ENCODE data around the gene GPR157. TPM values are rescaled to one million over a fixed set of nuclear protein-coding genes. Genes with fewer than 3 reads are reported as not detected.

Gene GPR157
- total RNA-seq, 1 donor from 2014 or later = 1.7 TPM

DNA sequence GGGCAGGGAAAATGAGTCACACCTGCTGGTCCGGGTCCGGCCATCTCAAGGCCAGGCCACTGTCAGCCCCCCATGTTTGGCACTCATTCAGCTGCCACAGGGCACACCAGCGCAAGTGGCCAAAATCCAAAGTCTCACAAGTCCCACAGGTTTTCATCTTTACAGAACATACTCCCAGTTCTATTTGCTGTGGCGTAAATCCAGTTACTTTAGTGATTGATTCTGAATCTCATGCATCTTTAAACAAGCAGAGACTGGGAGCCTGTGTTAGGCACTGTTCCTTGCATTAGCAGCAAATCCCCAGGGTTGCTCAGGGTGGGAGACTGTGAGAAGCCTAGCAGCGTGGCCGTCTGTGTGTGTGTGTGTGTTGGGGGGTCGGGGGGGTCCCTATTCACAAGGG, 58.4 kb downstream of the GPR157 start:
- TF ChIP-seq, protein P1, sequence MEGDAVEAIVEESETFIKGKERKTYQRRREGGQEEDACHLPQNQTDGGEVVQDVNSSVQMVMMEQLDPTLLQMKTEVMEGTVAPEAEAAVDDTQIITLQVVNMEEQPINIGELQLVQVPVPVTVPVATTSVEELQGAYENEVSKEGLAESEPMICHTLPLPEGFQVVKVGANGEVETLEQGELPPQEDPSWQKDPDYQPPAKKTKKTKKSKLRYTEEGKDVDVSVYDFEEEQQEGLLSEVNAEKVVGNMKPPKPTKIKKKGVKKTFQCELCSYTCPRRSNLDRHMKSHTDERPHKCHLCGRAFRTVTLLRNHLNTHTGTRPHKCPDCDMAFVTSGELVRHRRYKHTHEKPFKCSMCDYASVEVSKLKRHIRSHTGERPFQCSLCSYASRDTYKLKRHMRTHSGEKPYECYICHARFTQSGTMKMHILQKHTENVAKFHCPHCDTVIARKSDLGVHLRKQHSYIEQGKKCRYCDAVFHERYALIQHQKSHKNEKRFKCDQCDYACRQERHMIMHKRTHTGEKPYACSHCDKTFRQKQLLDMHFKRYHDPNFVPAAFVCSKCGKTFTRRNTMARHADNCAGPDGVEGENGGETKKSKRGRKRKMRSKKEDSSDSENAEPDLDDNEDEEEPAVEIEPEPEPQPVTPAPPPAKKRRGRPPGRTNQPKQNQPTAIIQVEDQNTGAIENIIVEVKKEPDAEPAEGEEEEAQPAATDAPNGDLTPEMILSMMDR (conservative IDR thresholded peaks at IDR 0.05; ENCODE audit: low read depth, low read length) = no peak
- no peak for DNase-seq (ENCODE audit: low read depth)
- H3K4me3 ChIP-seq (ENCODE audit: low read depth, low read length) = no peak overlapping the region

DNA sequence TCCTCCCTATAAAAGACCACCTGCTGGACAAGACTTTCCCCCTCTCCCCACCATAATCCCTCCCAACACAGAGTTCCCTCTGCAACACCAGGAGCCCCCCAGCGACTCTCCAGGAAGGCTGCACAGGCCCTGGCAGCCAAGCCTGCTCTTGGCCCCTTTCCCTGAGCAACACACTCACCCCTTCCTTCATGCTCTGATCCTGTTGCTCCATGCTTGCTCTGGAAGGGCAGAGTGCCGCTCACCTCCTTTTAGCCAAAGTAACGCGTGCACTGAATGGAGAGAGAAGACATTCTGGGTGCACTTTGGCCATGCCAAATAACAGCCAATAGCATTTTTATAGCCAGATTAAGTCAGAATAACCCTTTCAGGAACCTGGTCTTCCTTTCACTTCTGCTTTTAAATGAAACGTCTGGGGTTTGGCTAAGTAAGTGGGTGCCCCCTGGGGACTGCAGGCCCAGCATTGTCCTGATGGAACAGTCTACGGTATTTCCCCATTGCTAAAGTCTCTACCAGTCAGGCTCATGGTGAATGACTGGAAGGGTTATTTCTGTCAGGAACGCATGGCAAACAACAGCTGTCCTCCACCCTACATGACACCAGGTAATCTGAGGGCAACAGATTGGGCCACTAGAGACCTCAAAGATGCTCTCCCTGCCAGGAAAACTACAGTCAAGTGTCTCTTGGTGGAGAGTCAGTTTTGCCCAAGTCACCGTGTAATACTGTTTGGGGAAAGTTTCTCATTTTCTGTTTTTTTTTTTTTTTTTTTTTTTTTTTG, 59.4 kb downstream of the GPR157 start, which contains the start of gene SLC2A5:
Gene SLC2A5 (minus strand): TSS at position 310 of the 775 bp plus-strand sequence. CDS start 99 bp downstream, at position 211.
- TF ChIP-seq, protein P1 (conservative IDR thresholded peaks at IDR 0.05; ENCODE audit: low read depth, low read length) = no peak
- peak within 1 kb of the TSS; percentile 14 for H3K4me3 ChIP-seq (ENCODE audit: low read depth, low read length)
- no peak for DNase-seq (ENCODE audit: low read depth)

DNA sequence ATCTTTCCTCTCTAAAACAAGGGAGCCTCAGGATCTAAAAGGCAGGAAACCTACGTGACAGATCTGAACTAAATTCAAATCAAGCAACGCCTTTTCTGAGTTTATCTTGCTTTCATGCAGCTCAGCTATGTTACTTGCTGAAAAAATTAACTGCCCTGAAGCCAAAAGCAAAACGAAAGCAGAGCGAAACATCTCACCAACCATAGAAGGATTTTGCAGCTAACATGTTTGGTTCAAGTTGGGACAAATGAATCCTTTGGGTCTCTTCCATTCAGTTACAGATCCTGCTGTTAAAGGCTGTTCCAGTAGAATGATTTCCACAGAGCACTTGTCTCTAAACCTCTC, 59.9 kb downstream of the GPR157 start:
- TF ChIP-seq, protein P1 (conservative IDR thresholded peaks at IDR 0.05; ENCODE audit: low read depth, low read length) = no peak
- no peak for DNase-seq (ENCODE audit: low read depth)
- peak overlapping the region; percentile 14 for H3K4me3 ChIP-seq (ENCODE audit: low read depth, low read length)

DNA sequence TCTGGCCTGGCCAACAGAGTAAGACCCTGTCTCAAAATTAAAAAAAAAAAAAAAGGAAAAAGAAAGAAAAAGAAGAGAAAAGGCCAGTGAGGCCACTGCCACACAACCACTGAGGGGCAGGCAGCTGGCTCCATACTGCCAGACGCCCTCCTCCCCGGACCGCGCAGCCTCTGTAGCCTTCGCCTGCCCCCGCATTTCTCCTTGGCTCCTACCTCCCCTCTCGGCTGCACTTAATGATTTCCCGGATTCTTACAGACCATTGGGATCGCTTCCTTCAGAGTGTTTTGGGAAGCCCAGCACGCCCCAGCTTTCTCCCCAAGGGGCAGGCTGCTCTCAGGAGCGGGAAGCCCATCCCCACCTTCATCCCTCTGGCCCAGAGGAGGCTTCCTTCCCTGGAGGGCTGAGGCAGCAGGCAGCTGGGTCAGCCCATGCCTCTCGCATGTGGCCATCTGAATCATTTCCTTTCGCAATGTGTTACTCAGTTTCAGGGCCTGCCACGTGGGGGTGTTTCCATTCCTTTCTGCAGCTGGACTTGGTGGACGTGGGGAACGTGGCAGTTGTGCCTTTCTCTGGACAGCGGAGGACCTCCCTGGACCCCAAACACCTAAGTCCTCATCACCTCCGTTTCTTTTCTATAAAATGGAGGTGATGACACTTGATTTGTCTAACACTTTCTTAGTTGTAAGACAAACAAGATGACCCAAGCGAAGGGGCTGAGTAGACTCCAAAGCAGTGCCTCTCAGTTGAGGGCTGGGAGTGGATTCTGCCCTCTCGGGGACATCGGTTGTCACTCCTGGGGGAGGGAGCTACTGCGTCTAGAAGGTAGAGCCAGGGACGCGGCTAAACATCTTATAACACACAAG, 61.7 kb downstream of the GPR157 start:
- H3K4me3 ChIP-seq (ENCODE audit: low read depth, low read length) = no peak overlapping the region
- TF ChIP-seq, protein P1 (conservative IDR thresholded peaks at IDR 0.05; ENCODE audit: low read depth, low read length) = peak; percentile 17
- no peak for DNase-seq (ENCODE audit: low read depth)

DNA sequence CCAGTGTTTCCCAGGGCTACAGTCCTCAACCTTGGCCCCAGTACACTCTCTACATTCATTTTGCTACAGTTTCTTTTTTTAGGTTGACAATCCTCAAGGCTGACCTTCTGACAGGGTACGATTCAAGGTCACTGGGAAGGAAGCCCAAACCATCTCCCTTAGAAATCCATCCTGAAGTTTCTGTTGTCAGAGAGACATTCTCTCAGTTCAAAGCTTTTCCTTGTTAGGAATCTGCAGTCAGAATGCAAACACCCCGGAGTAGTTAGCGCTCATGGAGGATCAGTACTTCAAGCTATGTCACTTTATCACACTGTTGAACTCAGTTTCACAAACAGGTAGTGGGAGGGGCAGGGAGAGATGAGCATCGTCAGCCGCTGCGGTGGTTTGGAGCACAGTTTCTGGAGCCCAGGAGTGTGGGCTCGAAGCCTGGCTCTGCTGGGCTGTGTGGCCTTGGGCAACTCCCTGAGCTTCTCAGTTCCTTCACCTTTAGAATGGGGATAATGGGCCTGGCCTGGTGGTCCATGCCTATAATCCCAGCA, 63.6 kb downstream of the GPR157 start:
- no peak overlapping the region for H3K4me3 ChIP-seq (ENCODE audit: low read depth, low read length)
- TF ChIP-seq, protein P1 (conservative IDR thresholded peaks at IDR 0.05; ENCODE audit: low read depth, low read length) = no peak
- no peak for DNase-seq (ENCODE audit: low read depth)

DNA sequence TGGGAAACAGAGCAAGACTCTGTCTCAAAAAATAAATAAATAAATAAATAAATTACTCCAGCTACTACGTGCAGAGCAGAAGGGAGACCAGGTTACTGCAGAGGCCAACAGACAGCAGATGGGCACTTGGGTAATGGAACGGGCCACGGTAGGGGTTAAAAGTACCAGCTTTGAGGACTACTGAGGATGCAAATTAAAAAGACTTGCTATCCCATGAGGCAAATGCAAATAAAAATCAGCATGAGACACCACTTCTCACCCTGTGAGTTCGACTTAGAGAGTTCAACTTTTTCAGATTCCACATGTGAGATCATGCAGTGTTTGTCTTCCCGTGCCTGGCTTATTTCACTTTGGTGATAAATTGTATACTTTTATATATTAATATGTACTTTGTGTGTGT, 66.1 kb downstream of the GPR157 start:
- DNase-seq (ENCODE audit: low read depth) = no peak
- no peak overlapping the region for H3K4me3 ChIP-seq (ENCODE audit: low read depth, low read length)
- TF ChIP-seq, protein P1 (conservative IDR thresholded peaks at IDR 0.05; ENCODE audit: low read depth, low read length) = no peak
